ENCODE data around the gene GATD1. TPM values are rescaled to one million over a fixed set of nuclear protein-coding genes. Genes with fewer than 3 reads are reported as not detected.

GATD1 gene
- total and polyA plus RNA-seq, 2 experiments from 2014 or later, result 39.3 to 51.0 TPM

DNA sequence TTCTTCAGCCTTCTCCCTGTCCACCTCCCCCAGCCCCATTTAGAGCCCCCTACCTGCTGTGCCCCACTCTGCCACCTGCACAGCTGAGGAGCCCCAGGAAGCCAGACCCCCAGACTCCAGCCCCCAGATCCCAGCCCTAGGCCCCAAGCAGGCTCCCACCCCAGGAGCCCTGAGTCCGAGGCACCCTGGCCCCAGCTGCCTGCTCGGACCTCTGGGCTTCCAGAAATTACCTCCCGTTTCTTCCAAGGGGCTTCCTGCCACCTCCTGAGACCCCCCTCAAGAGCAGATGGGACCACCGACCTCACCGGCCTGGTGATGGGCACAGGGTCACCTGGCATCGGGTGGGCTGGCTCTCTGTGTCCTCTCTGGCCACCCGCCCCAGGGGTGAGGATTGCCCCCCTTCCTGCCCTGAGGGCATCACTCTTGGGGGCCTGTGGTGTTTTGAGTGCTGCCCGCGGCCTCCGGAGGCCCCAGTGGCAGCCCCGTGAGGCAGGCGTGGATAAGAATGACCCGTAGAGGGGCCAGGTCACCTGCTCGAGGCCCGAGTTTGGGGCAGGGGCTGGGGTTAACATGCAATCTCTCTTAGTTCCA is 48.3 kb downstream of the GATD1 start:
- Mint-ChIP-seq H3K4me3 (no peak overlapping the region), H3K36me3 (ENCODE audit: low read depth) (peaks cover 3% of the 10 kb centered on the region; the same call in 2 of the 3 replicates), H3K27ac (no peak overlapping the region), H3K4me1 (peaks cover 8% of the 10 kb centered on the region), H3K9me3 (peaks cover 2% of the 10 kb centered on the region; the same call in 2 of the 3 replicates), H3K27me3 (ENCODE audit: insufficient read depth, low read depth, poor library complexity) (peaks cover 11% of the 10 kb centered on the region)
- Histone ChIP-seq H3K4me3 (no peak overlapping the region), H3F3A (replicated peaks; ENCODE audit: low read depth) (peaks cover 9% of the 10 kb centered on the region; the same call in 1 of the 2 replicates), H3K36me3 (ENCODE audit: insufficient read depth) (no peaks in the 10 kb centered on the region), H3K4me1 (ENCODE audit: insufficient read depth) (peaks cover 6% of the 10 kb centered on the region), H3K4me2 (no peak overlapping the region), H4K20me1 (replicated peaks; ENCODE audit: insufficient read depth) (no peaks in the 10 kb centered on the region), H2AFZ (no peak overlapping the region), H3K27me3 (ENCODE audit: insufficient read depth) (no peaks in the 10 kb centered on the region), H3K79me2 (replicated peaks; ENCODE audit: insufficient read depth) (no peaks in the 10 kb centered on the region), H3K27ac (ENCODE audit: low read depth) (no peak overlapping the region), H3K9me2 (ENCODE audit: insufficient read depth) (no peaks in the 10 kb centered on the region)
- no peak for TF ChIP-seq EZH2 (IDR thresholded peaks at IDR 0.05; ENCODE audit: low read depth, unreplicated experiment)
- TF ChIP-seq CREB1 (CRISPR knock-in tag; IDR thresholded peaks at IDR 0.05; ENCODE audit: low read depth), result no peak
- TF ChIP-seq, protein P1, sequence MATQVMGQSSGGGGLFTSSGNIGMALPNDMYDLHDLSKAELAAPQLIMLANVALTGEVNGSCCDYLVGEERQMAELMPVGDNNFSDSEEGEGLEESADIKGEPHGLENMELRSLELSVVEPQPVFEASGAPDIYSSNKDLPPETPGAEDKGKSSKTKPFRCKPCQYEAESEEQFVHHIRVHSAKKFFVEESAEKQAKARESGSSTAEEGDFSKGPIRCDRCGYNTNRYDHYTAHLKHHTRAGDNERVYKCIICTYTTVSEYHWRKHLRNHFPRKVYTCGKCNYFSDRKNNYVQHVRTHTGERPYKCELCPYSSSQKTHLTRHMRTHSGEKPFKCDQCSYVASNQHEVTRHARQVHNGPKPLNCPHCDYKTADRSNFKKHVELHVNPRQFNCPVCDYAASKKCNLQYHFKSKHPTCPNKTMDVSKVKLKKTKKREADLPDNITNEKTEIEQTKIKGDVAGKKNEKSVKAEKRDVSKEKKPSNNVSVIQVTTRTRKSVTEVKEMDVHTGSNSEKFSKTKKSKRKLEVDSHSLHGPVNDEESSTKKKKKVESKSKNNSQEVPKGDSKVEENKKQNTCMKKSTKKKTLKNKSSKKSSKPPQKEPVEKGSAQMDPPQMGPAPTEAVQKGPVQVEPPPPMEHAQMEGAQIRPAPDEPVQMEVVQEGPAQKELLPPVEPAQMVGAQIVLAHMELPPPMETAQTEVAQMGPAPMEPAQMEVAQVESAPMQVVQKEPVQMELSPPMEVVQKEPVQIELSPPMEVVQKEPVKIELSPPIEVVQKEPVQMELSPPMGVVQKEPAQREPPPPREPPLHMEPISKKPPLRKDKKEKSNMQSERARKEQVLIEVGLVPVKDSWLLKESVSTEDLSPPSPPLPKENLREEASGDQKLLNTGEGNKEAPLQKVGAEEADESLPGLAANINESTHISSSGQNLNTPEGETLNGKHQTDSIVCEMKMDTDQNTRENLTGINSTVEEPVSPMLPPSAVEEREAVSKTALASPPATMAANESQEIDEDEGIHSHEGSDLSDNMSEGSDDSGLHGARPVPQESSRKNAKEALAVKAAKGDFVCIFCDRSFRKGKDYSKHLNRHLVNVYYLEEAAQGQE (IDR thresholded peaks at IDR 0.05; ENCODE audit: unreplicated experiment), result no peak
- TF ChIP-seq POLR2AphosphoS5 (IDR thresholded peaks at IDR 0.05; ENCODE audit: low read depth), result no peak; the same call in 1 of the 2 replicates
- no peak for TF ChIP-seq EZH2phosphoT487 (IDR thresholded peaks at IDR 0.05; ENCODE audit: unreplicated experiment)
- no peak for TF ChIP-seq ZNF331 (CRISPR knock-in tag; IDR thresholded peaks at IDR 0.05; ENCODE audit: low read depth)
- no peak for TF ChIP-seq NANOG (IDR thresholded peaks at IDR 0.05; ENCODE audit: borderline replicate concordance)
- DNase-seq (ENCODE audit: low spot score) (no peak), ATAC-seq (no peak)

GRCh38 chr11:727859-728748 is 49.2 kb downstream of the GATD1 start:
- Histone ChIP-seq H3K27ac (ENCODE audit: low read depth) (no peak overlapping the region), H3K9me2 (ENCODE audit: insufficient read depth) (no peaks in the 10 kb centered on the region), H3K4me2 (peak overlapping the region; percentile 88; the same call in 1 of the 2 replicates), H3K4me3 (no peak overlapping the region), H3K27me3 (ENCODE audit: insufficient read depth) (no peaks in the 10 kb centered on the region), H4K20me1 (replicated peaks; ENCODE audit: insufficient read depth) (no peaks in the 10 kb centered on the region), H3K36me3 (ENCODE audit: insufficient read depth) (no peaks in the 10 kb centered on the region), H3K4me1 (ENCODE audit: insufficient read depth) (peaks cover 6% of the 10 kb centered on the region), H2AFZ (no peak overlapping the region), H3F3A (replicated peaks; ENCODE audit: low read depth) (0 out of 2 replicates have a peak, but pooled peaks cover 12% of the 10 kb centered on the region), H3K79me2 (replicated peaks; ENCODE audit: insufficient read depth) (no peaks in the 10 kb centered on the region)
- peaks cover 9% of the 10 kb centered on the region; the same call in 2 of the 3 replicates for H3K4me1 Mint-ChIP-seq
- ATAC-seq, result peak; percentile 71
- H3K4me3 Mint-ChIP-seq, result no peak overlapping the region
- no peaks in the 10 kb centered on the region; the same call in 2 of the 3 replicates for H3K9me3 Mint-ChIP-seq
- H3K27ac Mint-ChIP-seq, result no peak overlapping the region
- peaks cover 15% of the 10 kb centered on the region for H3K27me3 Mint-ChIP-seq (ENCODE audit: insufficient read depth, low read depth, poor library complexity)
- no peaks in the 10 kb centered on the region for H3K36me3 Mint-ChIP-seq (ENCODE audit: low read depth)
- DNase-seq (ENCODE audit: low spot score), result peak; percentile 85
- TF ChIP-seq POLR2AphosphoS5 (IDR thresholded peaks at IDR 0.05; ENCODE audit: low read depth) (no peak; the same call in 1 of the 2 replicates), CTCF (conservative IDR thresholded peaks at IDR 0.05; ENCODE audit: low read depth in 2 of 2) (peak; percentile 90 to 99)

All from GM23338 (cell line).